Liver (tissue), 9 donors: ENCODE measurements around the gene EIF1AD. TPM values are rescaled to one million over a fixed set of nuclear protein-coding genes. Genes with fewer than 3 reads are reported as not detected.

Experiments
- DNase-seq: peaks from one replicate; pipeline ENCODE4 v3.0.0-alpha.2; 2017; ENCODE audit warnings: low spot score
- H3K27ac ChIP-seq, 2 donors: one replicate each; pipeline ENCODE4 v1.7.0; 2013; ENCODE audit warnings: inconsistent platforms in 2 of 2, low read length in 2 of 2, control low read depth in 1 of 2, low read depth in 1 of 2, mild to moderate bottlenecking in 1 of 2
- H3K27me3 ChIP-seq, 4 donors: one replicate each; pipeline versions ENCODE4 v1.6.1 to v1.7.0; 2013; ENCODE audit warnings: low read length in 3 of 4, inconsistent platforms in 1 of 4, mild to moderate bottlenecking in 1 of 4, moderate library complexity in 1 of 4; ENCODE audit not compliant: control insufficient read depth in 4 of 4, insufficient read depth in 4 of 4
- H3K36me3 ChIP-seq, 4 donors: one replicate each; pipeline versions ENCODE4 v1.6.1 to v1.7.0; 2013; ENCODE audit warnings: low read length in 3 of 4, mild to moderate bottlenecking in 3 of 4, low read depth in 1 of 4, moderate library complexity in 1 of 4; ENCODE audit not compliant: control insufficient read depth in 4 of 4, insufficient read depth in 3 of 4
- H3K4me1 ChIP-seq, 4 donors: one replicate each; pipeline versions ENCODE4 v1.6.1 to v1.7.0; 2013; ENCODE audit warnings: low read length in 3 of 4, mild to moderate bottlenecking in 3 of 4, moderate library complexity in 1 of 4; ENCODE audit not compliant: control insufficient read depth in 4 of 4, insufficient read depth in 4 of 4
- H3K4me3 ChIP-seq, 3 donors: one replicate each; pipeline versions ENCODE4 v1.6.1 to v1.7.0; 2013; ENCODE audit warnings: low read length in 3 of 3, control low read depth in 1 of 3, low read depth in 1 of 3, mild to moderate bottlenecking in 1 of 3
- H3K9ac ChIP-seq, 2 donors: one replicate each; pipeline ENCODE4 v1.7.0; 2013; ENCODE audit warnings: low read length in 2 of 2, mild to moderate bottlenecking in 2 of 2, moderate library complexity in 2 of 2, control low read depth in 1 of 2, low read depth in 1 of 2
- H3K9me3 ChIP-seq, 4 donors: one replicate each; pipeline versions ENCODE4 v1.6.1 to v1.7.0; 2013; ENCODE audit warnings: low read length in 3 of 4; ENCODE audit not compliant: control insufficient read depth in 4 of 4
- ATF3 ChIP-seq: IDR thresholded peaks from 2 replicates; pipeline ENCODE4 v1.6.1; 2016; ENCODE audit warnings: antibody characterized with exemption
- EGR1 ChIP-seq, 2 donors: IDR thresholded peaks; 2 replicates each; pipeline ENCODE4 v1.6.1; 2016 to 2018; ENCODE audit warnings: antibody characterized with exemption in 2 of 2, low read depth in 2 of 2
- FOXA1 ChIP-seq: IDR thresholded peaks from 2 replicates; pipeline ENCODE4 v1.6.1; 2016; ENCODE audit warnings: antibody characterized with exemption
- FOXA2 ChIP-seq: IDR thresholded peaks from 2 replicates; pipeline ENCODE4 v1.6.1; 2016; ENCODE audit warnings: antibody characterized with exemption
- GABPA ChIP-seq, 2 donors: IDR thresholded peaks in 1 of 2; conservative IDR thresholded peaks in 1 of 2; 2 replicates each; pipeline ENCODE4 v1.6.1; 2016; ENCODE audit warnings: antibody characterized with exemption in 2 of 2, mild to moderate bottlenecking in 1 of 2, moderate library complexity in 1 of 2
- HNF4A ChIP-seq, 2 donors: conservative IDR thresholded peaks; 2 replicates each; pipeline ENCODE4 v1.6.1; 2016; ENCODE audit warnings: antibody characterized with exemption in 2 of 2, mild to moderate bottlenecking in 2 of 2
- HNF4G ChIP-seq: IDR thresholded peaks from 2 replicates; pipeline ENCODE4 v1.6.1; 2016; ENCODE audit warnings: antibody characterized with exemption
- JUND ChIP-seq, 2 donors: IDR thresholded peaks; 2 replicates each; pipeline ENCODE4 v1.6.1; 2016; ENCODE audit warnings: antibody characterized with exemption in 2 of 2
- RAD21 ChIP-seq, 2 donors: IDR thresholded peaks; 2 replicates each; pipeline ENCODE4 v1.6.1; 2016; ENCODE audit warnings: antibody characterized with exemption in 2 of 2, mild to moderate bottlenecking in 2 of 2
- RXRA ChIP-seq, 2 donors: IDR thresholded peaks; 2 replicates each; pipeline ENCODE4 v1.6.1; 2017 to 2018; ENCODE audit warnings: antibody characterized with exemption in 2 of 2, mild to moderate bottlenecking in 1 of 2
- SP1 ChIP-seq: IDR thresholded peaks from 2 replicates; pipeline ENCODE4 v1.6.1; 2018; ENCODE audit warnings: antibody characterized with exemption, mild to moderate bottlenecking
- TAF1 ChIP-seq: conservative IDR thresholded peaks from 2 replicates; pipeline ENCODE4 v1.6.1; 2016; ENCODE audit warnings: antibody characterized with exemption, mild to moderate bottlenecking
- YY1 ChIP-seq: IDR thresholded peaks from 2 replicates; pipeline ENCODE4 v1.6.1; 2016; ENCODE audit warnings: antibody characterized with exemption, mild to moderate bottlenecking
- WGBS: extraction: QIAGEN DNeasy Blood & Tissue Kit; methylation state at CpG from one replicate; pipeline ENCODE4 v1.1.7; 2013; 5-methylcytosine and 5-hydroxymethylcytosine counted together
- polyA plus RNA-seq, 2 donors: library from polyadenylated mRNA; stranded (reverse) in 1 of 2; unstranded in 1 of 2; fragments of 200-250 nt in 1 of 2; fragments of >200 nt in 1 of 2; fragmentation: Nextera tagmentation in 1 of 2; extraction: Ambion mirVana in 1 of 2; gene quantifications; one replicate each; pipeline versions ENCODE4 v1.2.1 to v1.2.3, GENCODE V29; 2013 to 2015
- total RNA-seq, 2 donors: library from RNA; depleted of rRNA; stranded (reverse); fragments of >200 nt; gene quantifications; one replicate each; pipeline ENCODE4 v1.2.3, GENCODE V29; 2014
- TF ChIP-seq, protein P1 (sequence below): fragments of 150-350 bp; IDR thresholded peaks from 2 replicates; pipeline ENCODE4 v1.5.1; 2017; ENCODE audit warnings: improper control_type of control experiment, low read depth, low read length; ENCODE audit not compliant: missing input control
- TF ChIP-seq, protein P2 (sequence below): IDR thresholded peaks from 2 replicates; pipeline ENCODE4 v1.6.1; 2016; ENCODE audit warnings: antibody characterized with exemption, mild to moderate bottlenecking
- TF ChIP-seq, protein P3 (sequence below): IDR thresholded peaks from 2 replicates; pipeline ENCODE4 v1.6.1; 2016; ENCODE audit warnings: antibody characterized with exemption
- TF ChIP-seq, protein P4 (sequence below): IDR thresholded peaks from 2 replicates; pipeline ENCODE4 v1.6.1; 2016; ENCODE audit warnings: antibody characterized with exemption
- donor health status: healthy.
- donor health status: healthy.
- donor health status: healthy.
- donor health status: healthy.
- donor health status: healthy.

The EIF1AD gene
- total and polyA plus RNA-seq, 4 donors = 6.3 to 18.2 (median 14.2) TPM

DNA sequence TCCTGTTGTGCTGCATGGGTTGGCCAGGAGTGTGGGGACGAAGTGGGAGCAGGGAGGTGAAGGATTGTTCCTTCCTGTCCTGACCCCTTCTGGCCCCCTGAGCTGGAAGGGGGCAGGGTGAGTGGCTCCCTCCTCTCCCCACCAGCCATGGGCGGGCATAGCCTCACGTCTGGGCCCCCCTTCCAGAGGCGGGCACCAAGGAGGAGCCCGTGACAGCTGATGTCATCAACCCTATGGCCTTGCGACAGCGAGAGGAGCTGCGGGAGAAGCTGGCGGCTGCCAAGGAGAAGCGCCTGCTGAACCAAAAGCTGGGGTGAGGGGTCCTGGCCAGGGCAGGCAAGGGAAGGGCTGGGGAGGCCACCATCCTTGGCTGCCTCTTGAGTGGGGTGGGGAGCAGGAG is 37.1 kb downstream of the EIF1AD start:
- H3K36me3 ChIP-seq = peaks cover 20 to 53% (median 31%) of the 10 kb centered on the region in 4 donors
- DNase-seq = no peak
- no peaks in the 10 kb centered on the region for H3K27me3 ChIP-seq
- H3K4me1 ChIP-seq = peaks cover 5 to 21% (median 18%) of the 10 kb centered on the region in 4 donors
- no peak overlapping the region for H3K9ac ChIP-seq
- TF ChIP-seq, protein P1, sequence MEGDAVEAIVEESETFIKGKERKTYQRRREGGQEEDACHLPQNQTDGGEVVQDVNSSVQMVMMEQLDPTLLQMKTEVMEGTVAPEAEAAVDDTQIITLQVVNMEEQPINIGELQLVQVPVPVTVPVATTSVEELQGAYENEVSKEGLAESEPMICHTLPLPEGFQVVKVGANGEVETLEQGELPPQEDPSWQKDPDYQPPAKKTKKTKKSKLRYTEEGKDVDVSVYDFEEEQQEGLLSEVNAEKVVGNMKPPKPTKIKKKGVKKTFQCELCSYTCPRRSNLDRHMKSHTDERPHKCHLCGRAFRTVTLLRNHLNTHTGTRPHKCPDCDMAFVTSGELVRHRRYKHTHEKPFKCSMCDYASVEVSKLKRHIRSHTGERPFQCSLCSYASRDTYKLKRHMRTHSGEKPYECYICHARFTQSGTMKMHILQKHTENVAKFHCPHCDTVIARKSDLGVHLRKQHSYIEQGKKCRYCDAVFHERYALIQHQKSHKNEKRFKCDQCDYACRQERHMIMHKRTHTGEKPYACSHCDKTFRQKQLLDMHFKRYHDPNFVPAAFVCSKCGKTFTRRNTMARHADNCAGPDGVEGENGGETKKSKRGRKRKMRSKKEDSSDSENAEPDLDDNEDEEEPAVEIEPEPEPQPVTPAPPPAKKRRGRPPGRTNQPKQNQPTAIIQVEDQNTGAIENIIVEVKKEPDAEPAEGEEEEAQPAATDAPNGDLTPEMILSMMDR = no peak
- no peak for TF ChIP-seq SP1
- TF ChIP-seq, protein P2, sequence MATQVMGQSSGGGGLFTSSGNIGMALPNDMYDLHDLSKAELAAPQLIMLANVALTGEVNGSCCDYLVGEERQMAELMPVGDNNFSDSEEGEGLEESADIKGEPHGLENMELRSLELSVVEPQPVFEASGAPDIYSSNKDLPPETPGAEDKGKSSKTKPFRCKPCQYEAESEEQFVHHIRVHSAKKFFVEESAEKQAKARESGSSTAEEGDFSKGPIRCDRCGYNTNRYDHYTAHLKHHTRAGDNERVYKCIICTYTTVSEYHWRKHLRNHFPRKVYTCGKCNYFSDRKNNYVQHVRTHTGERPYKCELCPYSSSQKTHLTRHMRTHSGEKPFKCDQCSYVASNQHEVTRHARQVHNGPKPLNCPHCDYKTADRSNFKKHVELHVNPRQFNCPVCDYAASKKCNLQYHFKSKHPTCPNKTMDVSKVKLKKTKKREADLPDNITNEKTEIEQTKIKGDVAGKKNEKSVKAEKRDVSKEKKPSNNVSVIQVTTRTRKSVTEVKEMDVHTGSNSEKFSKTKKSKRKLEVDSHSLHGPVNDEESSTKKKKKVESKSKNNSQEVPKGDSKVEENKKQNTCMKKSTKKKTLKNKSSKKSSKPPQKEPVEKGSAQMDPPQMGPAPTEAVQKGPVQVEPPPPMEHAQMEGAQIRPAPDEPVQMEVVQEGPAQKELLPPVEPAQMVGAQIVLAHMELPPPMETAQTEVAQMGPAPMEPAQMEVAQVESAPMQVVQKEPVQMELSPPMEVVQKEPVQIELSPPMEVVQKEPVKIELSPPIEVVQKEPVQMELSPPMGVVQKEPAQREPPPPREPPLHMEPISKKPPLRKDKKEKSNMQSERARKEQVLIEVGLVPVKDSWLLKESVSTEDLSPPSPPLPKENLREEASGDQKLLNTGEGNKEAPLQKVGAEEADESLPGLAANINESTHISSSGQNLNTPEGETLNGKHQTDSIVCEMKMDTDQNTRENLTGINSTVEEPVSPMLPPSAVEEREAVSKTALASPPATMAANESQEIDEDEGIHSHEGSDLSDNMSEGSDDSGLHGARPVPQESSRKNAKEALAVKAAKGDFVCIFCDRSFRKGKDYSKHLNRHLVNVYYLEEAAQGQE = no peak
- TF ChIP-seq TAF1 = no peak
- TF ChIP-seq, protein P3, sequence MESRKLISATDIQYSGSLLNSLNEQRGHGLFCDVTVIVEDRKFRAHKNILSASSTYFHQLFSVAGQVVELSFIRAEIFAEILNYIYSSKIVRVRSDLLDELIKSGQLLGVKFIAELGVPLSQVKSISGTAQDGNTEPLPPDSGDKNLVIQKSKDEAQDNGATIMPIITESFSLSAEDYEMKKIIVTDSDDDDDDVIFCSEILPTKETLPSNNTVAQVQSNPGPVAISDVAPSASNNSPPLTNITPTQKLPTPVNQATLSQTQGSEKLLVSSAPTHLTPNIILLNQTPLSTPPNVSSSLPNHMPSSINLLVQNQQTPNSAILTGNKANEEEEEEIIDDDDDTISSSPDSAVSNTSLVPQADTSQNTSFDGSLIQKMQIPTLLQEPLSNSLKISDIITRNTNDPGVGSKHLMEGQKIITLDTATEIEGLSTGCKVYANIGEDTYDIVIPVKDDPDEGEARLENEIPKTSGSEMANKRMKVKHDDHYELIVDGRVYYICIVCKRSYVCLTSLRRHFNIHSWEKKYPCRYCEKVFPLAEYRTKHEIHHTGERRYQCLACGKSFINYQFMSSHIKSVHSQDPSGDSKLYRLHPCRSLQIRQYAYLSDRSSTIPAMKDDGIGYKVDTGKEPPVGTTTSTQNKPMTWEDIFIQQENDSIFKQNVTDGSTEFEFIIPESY = no peak
- TF ChIP-seq, protein P4, sequence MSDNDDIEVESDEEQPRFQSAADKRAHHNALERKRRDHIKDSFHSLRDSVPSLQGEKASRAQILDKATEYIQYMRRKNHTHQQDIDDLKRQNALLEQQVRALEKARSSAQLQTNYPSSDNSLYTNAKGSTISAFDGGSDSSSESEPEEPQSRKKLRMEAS = no peak
- no peak for TF ChIP-seq RAD21 (IDR thresholded peaks at IDR 0.05)
- no peak for TF ChIP-seq FOXA2
- TF ChIP-seq JUND (IDR thresholded peaks at IDR 0.05) = no peak
- no peak for TF ChIP-seq HNF4A (conservative IDR thresholded peaks at IDR 0.05)
- no peak for TF ChIP-seq GABPA (IDR thresholded peaks at IDR 0.05 in 1 of 2, conservative IDR thresholded peaks at IDR 0.05 in 1 of 2)
- H3K4me3 ChIP-seq = no peak overlapping the region
- 95% methylated on average over 10 of the region's 10 CpGs for WGBS
- H3K27ac ChIP-seq = no peak overlapping the region
- H3K9me3 ChIP-seq = no peaks in the 10 kb centered on the region

DNA sequence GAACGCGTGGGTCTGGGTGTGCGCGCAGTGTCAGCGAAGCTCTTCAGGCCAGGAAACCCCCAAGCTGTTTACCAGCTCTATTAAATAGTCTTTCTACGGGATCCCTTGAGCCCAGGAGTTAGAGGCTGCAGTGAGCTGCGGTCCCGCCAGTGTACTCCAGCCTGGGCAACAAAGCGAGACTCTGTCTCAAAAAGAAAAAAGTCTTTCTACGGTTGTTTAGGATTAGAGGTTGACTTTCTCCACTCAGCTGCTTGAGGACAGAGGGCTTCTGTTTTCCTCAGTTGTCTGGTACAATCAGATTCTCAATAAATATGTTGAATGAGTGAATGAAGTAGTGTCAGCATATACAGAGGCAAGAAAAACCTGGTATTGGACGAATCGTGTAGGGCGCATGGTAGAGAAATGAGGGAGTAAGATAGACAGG is 39.8 kb downstream of the EIF1AD start:
- H3K27me3 ChIP-seq = no peaks in the 10 kb centered on the region
- H3K27ac ChIP-seq = no peak overlapping the region
- peak overlapping the region; percentile 81 to 88 (median 87) for H3K4me3 ChIP-seq
- no peaks in the 10 kb centered on the region for H3K9me3 ChIP-seq
- peak overlapping the region in 1 of 2 donors; percentile 83 for H3K9ac ChIP-seq
- peaks cover 5 to 21% (median 18%) of the 10 kb centered on the region in 4 donors for H3K4me1 ChIP-seq
- DNase-seq = no peak
- peaks cover 15 to 30% (median 18%) of the 10 kb centered on the region in 4 donors for H3K36me3 ChIP-seq
- 8% methylated on average over 13 of the region's 13 CpGs for WGBS
- TF ChIP-seq, protein P3 = no peak
- TF ChIP-seq YY1 (no peak), EGR1 (IDR thresholded peaks at IDR 0.05; ENCODE audit: low read depth in 2 of 2) (no peak), HNF4G (no peak), TAF1 (no peak), FOXA1 (no peak), HNF4A (conservative IDR thresholded peaks at IDR 0.05) (no peak), RAD21 (IDR thresholded peaks at IDR 0.05) (no peak), SP1 (no peak), ATF3 (no peak), RXRA (IDR thresholded peaks at IDR 0.05) (no peak), JUND (IDR thresholded peaks at IDR 0.05) (no peak)
- TF ChIP-seq, protein P1 = no peak
